Measurements from ENCODE around the gene RRP1. TPM values are rescaled to one million over a fixed set of nuclear protein-coding genes. Genes with fewer than 3 reads are reported as not detected.

Gene RRP1
- polyA plus RNA-seq, 3 donors: 26.6 to 28.0 (median 26.8) TPM

- no peak for DNase-seq (ENCODE audit: low read depth in 3 of 3, low spot score in 2 of 3)
Measured at GRCh38 chr21:43799301-43799840, 10.0 kb downstream of the RRP1 start.

GRCh38 chr21:43800124-43800523 is 10.7 kb downstream of the RRP1 start:
- DNase-seq (ENCODE audit: low read depth in 3 of 3, low spot score in 2 of 3): no peak

- DNase-seq (ENCODE audit: low read depth in 3 of 3, low spot score in 2 of 3): no peak
Measured at GRCh38 chr21:43800566-43800965, 11.2 kb downstream of the RRP1 start.

GRCh38 chr21:43801006-43801783 is 11.8 kb downstream of the RRP1 start:
- no peak for DNase-seq (ENCODE audit: low read depth in 3 of 3, low spot score in 2 of 3)

GRCh38 chr21:43802713-43803313 is 13.4 kb downstream of the RRP1 start:
- no peak for DNase-seq (ENCODE audit: low read depth in 3 of 3, low spot score in 2 of 3)

GRCh38 chr21:43803558-43804300 is 14.4 kb downstream of the RRP1 start:
- no peak for DNase-seq (ENCODE audit: low read depth in 3 of 3, low spot score in 2 of 3)

GRCh38 chr21:43805275-43805800 is 16.0 kb downstream of the RRP1 start:
- no peak for DNase-seq (ENCODE audit: low read depth in 3 of 3, low spot score in 2 of 3)

GRCh38 chr21:43806017-43806710 is 16.8 kb downstream of the RRP1 start:
- DNase-seq (ENCODE audit: low read depth in 3 of 3, low spot score in 2 of 3): no peak

GRCh38 chr21:43808367-43808766 is 19.0 kb downstream of the RRP1 start:
- no peak for DNase-seq (ENCODE audit: low read depth in 3 of 3, low spot score in 2 of 3)

- DNase-seq (ENCODE audit: low read depth in 3 of 3, low spot score in 2 of 3): no peak
Measured at GRCh38 chr21:43808832-43809251, 19.5 kb downstream of the RRP1 start.

- no peak for DNase-seq (ENCODE audit: low read depth in 3 of 3, low spot score in 2 of 3)
Measured at GRCh38 chr21:43809346-43809799, 20.0 kb downstream of the RRP1 start.

- no peak for DNase-seq (ENCODE audit: low read depth in 3 of 3, low spot score in 2 of 3)
Measured at GRCh38 chr21:43809853-43810504, 20.6 kb downstream of the RRP1 start.

GRCh38 chr21:43810505-43811261 is 21.3 kb downstream of the RRP1 start:
- peak in 1 of 3 donors; percentile 53 for DNase-seq (ENCODE audit: low read depth in 3 of 3, low spot score in 2 of 3)

GRCh38 chr21:43811262-43812105 is 22.1 kb downstream of the RRP1 start:
- no peak for DNase-seq (ENCODE audit: low read depth in 3 of 3, low spot score in 2 of 3)

GRCh38 chr21:43812139-43812821 is 22.9 kb downstream of the RRP1 start:
- DNase-seq (ENCODE audit: low read depth in 3 of 3, low spot score in 2 of 3): no peak

GRCh38 chr21:43812957-43813655 is 23.7 kb downstream of the RRP1 start:
- no peak for DNase-seq (ENCODE audit: low read depth in 3 of 3, low spot score in 2 of 3)

- no peak for DNase-seq (ENCODE audit: low read depth in 3 of 3, low spot score in 2 of 3)
Measured at GRCh38 chr21:43813656-43813980, 24.2 kb downstream of the RRP1 start.

Measured in right renal cortex interstitium (tissue), 3 donors.